Endodermal cell (in vitro differentiated cells): ENCODE data around the gene PCAT7. TPM values are rescaled to one million over a fixed set of nuclear protein-coding genes. Genes with fewer than 3 reads are reported as not detected.

Source experiments
- DNase-seq: peaks from one replicate; pipeline ENCODE4 v3.0.0-alpha.2; 2017
- H3K27ac ChIP-seq: 2 replicates; pipeline ENCODE4 v1.5.1; 2013; ENCODE audit warnings: mild to moderate bottlenecking, low read depth, low read length, moderate library complexity
- H3K27me3 ChIP-seq: 2 replicates; pipeline ENCODE4 v1.6.1; 2013; ENCODE audit warnings: mild to moderate bottlenecking, low read length, moderate library complexity; ENCODE audit not compliant: insufficient read depth, control insufficient read depth, poor library complexity, severe bottlenecking
- H3K36me3 ChIP-seq: 2 replicates; pipeline ENCODE4 v1.7.0; 2013; ENCODE audit warnings: mild to moderate bottlenecking, low read length, moderate library complexity; ENCODE audit not compliant: control insufficient read depth, insufficient read depth
- H3K4me1 ChIP-seq: one replicate; pipeline ENCODE4 v1.7.0; 2013; ENCODE audit warnings: low read length; ENCODE audit not compliant: control insufficient read depth, insufficient read depth
- H3K4me3 ChIP-seq: 2 replicates; pipeline ENCODE4 v1.5.1; 2013; ENCODE audit warnings: mild to moderate bottlenecking, low read length, moderate library complexity
- H3K9ac ChIP-seq: 2 replicates; pipeline ENCODE4 v1.6.1; 2013; ENCODE audit warnings: mild to moderate bottlenecking, low read length, moderate library complexity; ENCODE audit not compliant: poor library complexity, severe bottlenecking; ENCODE audit errors: extremely low read depth
- H3K9me3 ChIP-seq: 2 replicates; pipeline ENCODE4 v1.6.1; 2013; ENCODE audit warnings: mild to moderate bottlenecking, low read length, moderate library complexity; ENCODE audit not compliant: control insufficient read depth
- H3K27ac Mint-ChIP-seq: 2 replicates; pipeline ENCODE4 v1.8.0; 2020; ENCODE audit warnings: mixed read lengths
- H3K27me3 Mint-ChIP-seq: 2 replicates; pipeline ENCODE4 v1.8.0; 2021; ENCODE audit warnings: mild to moderate bottlenecking, mixed read lengths; ENCODE audit not compliant: insufficient read depth
- H3K36me3 Mint-ChIP-seq: 2 replicates; pipeline ENCODE4 v1.8.0; 2020; ENCODE audit warnings: low read depth, mixed read lengths
- H3K4me1 Mint-ChIP-seq: 2 replicates; pipeline ENCODE4 v1.8.0; 2020; ENCODE audit warnings: mixed read lengths
- H3K4me3 Mint-ChIP-seq: 2 replicates; pipeline ENCODE4 v1.8.0; 2020; ENCODE audit warnings: mild to moderate bottlenecking, moderate library complexity, mixed read lengths
- H3K9me3 Mint-ChIP-seq: 2 replicates; pipeline ENCODE4 v1.8.0; 2020; ENCODE audit warnings: mild to moderate bottlenecking, mixed read lengths
- WGBS, 2 experiments: methylation state at CpG; one replicate each; pipeline versions ENCODE4 v1.1.5 to v1.1.7; 2013; ENCODE audit warnings: missing lambda C conversion rate in 2 of 2, mixed read lengths in 1 of 2; ENCODE audit not compliant: insufficient coverage in 1 of 2, insufficient read length in 1 of 2; 5-methylcytosine and 5-hydroxymethylcytosine counted together
- total RNA-seq, 2 donors: library from RNA; stranded (reverse); fragmentation: NEBNext Ultra II Directional in 1 of 2; extraction: Animal tissue kit (Norgen Biotek cat#: 25700) in 1 of 2; gene quantifications; 2 replicates in 1 of 2; 3 replicates in 1 of 2; pipeline ENCODE4 v1.2.1, GENCODE V29; 2021
- TF ChIP-seq, protein P1 (sequence below): fragments of 200-600 bp; sonication (generic); conservative IDR thresholded peaks from 2 replicates; pipeline ENCODE4 v1.5.0; 2021; ENCODE audit warnings: antibody characterized with exemption, mild to moderate bottlenecking

PCAT7 gene
- total RNA-seq, 2 donors from 2014 or later, result 4.2 to 7.3 TPM

DNA sequence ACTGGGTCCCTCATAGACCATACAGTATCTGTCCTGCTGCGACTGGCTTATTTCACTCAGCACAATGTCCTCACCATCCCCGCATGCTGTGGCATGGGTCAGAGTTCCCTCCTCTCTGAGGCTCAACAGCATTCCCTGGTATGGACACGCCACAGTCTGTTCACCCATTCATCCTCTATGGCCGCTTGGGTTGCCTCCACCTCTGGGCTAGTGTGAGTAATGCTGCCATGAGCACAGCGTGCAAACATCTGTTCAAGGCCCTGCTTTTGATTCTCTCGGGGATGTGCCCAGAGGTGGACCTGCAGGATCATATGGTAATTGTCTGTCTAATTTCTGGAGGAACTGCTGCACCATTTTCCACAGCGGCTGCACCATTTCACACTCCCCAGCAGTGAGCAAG, 44.2 kb downstream of the PCAT7 start:
- Mint-ChIP-seq H3K27ac (no peak overlapping the region), H3K4me3 (no peak overlapping the region), H3K4me1 (peaks cover 5% of the 10 kb centered on the region), H3K27me3 (peaks cover 11% of the 10 kb centered on the region), H3K36me3 (no peaks in the 10 kb centered on the region), H3K9me3 (no peaks in the 10 kb centered on the region)
- WGBS, 2 experiments, result 83% methylated on average over 7 of the region's 7 CpGs
- Histone ChIP-seq H3K36me3 (no peaks in the 10 kb centered on the region), H3K4me3 (no peak overlapping the region), H3K9me3 (no peaks in the 10 kb centered on the region), H3K27ac (no peak overlapping the region), H3K9ac (no peak overlapping the region), H3K27me3 (no peaks in the 10 kb centered on the region), H3K4me1 (no peaks in the 10 kb centered on the region)
- no peak for DNase-seq
- TF ChIP-seq, protein P1, sequence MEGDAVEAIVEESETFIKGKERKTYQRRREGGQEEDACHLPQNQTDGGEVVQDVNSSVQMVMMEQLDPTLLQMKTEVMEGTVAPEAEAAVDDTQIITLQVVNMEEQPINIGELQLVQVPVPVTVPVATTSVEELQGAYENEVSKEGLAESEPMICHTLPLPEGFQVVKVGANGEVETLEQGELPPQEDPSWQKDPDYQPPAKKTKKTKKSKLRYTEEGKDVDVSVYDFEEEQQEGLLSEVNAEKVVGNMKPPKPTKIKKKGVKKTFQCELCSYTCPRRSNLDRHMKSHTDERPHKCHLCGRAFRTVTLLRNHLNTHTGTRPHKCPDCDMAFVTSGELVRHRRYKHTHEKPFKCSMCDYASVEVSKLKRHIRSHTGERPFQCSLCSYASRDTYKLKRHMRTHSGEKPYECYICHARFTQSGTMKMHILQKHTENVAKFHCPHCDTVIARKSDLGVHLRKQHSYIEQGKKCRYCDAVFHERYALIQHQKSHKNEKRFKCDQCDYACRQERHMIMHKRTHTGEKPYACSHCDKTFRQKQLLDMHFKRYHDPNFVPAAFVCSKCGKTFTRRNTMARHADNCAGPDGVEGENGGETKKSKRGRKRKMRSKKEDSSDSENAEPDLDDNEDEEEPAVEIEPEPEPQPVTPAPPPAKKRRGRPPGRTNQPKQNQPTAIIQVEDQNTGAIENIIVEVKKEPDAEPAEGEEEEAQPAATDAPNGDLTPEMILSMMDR, result no peak

DNA sequence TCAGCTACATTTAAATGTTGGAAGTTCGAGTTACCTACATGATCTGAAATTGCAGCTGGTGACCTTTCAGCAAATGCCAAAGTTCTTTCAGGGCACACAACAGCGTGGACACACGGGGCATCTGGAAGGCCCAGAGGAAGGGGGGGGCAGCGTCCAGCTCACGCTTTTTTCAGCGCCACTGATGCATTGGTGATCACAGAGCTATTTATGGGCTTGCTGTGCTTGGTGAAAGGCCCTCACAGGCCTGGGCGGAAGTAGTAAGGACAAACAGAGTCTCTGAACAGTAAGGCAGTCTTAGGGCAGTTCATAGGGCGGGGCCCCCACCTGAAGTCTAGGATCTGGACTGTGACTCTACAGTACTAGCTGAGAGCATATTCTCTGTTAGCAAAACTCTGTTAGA, 45.4 kb downstream of the PCAT7 start:
- H3K27me3 Mint-ChIP-seq, result peaks cover 9% of the 10 kb centered on the region
- no peaks in the 10 kb centered on the region for H3K36me3 Mint-ChIP-seq
- no peaks in the 10 kb centered on the region for H3K9me3 Mint-ChIP-seq
- TF ChIP-seq, protein P1, result no peak
- no peak overlapping the region for H3K4me3 Mint-ChIP-seq
- Histone ChIP-seq H3K4me3 (no peak overlapping the region), H3K4me1 (peaks cover 7% of the 10 kb centered on the region), H3K36me3 (no peaks in the 10 kb centered on the region), H3K9ac (no peak overlapping the region), H3K9me3 (no peaks in the 10 kb centered on the region), H3K27me3 (no peaks in the 10 kb centered on the region), H3K27ac (no peak overlapping the region)
- 92 to 99% methylated on average over 6 to 8 of the region's 8 CpGs for WGBS, 2 experiments
- no peak overlapping the region for H3K27ac Mint-ChIP-seq
- no peak for DNase-seq
- peaks cover 12% of the 10 kb centered on the region for H3K4me1 Mint-ChIP-seq

DNA sequence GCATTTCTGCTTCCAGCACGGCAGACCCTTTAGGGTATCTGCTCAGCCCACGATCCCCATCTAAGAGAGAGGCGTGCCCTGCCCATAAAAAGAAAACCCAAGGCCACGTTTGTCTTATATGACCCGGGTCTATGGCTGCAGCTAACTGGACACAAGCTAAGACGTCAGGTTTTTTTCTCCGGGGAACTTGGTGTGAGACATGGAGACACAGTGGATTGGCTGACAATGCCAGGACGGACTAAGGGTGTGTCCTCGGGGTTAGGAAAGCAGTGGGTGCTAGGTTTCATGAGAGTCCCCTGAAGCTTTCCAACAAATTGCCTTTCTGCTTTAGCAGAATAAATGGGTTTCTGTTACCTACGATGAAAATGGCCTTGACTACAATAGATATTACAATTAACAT, 45.8 kb downstream of the PCAT7 start:
- H3K27me3 ChIP-seq, result no peaks in the 10 kb centered on the region
- 74 to 89% methylated on average over 9 to 10 of the region's 10 CpGs for WGBS, 2 experiments
- DNase-seq, result no peak
- no peak overlapping the region for H3K4me3 ChIP-seq
- no peak overlapping the region for H3K27ac Mint-ChIP-seq
- no peak overlapping the region for H3K4me3 Mint-ChIP-seq
- H3K27ac ChIP-seq, result no peak overlapping the region
- H3K36me3 ChIP-seq, result no peaks in the 10 kb centered on the region
- TF ChIP-seq, protein P1, result no peak
- H3K27me3 Mint-ChIP-seq, result peaks cover 9% of the 10 kb centered on the region
- no peaks in the 10 kb centered on the region for H3K36me3 Mint-ChIP-seq
- peaks cover 15% of the 10 kb centered on the region for H3K4me1 Mint-ChIP-seq
- no peaks in the 10 kb centered on the region for H3K9me3 Mint-ChIP-seq
- no peak overlapping the region for H3K9ac ChIP-seq
- peaks cover 9% of the 10 kb centered on the region for H3K4me1 ChIP-seq
- H3K9me3 ChIP-seq, result no peaks in the 10 kb centered on the region
